Endothelial cell of umbilical vein (primary cell): ENCODE data around the gene POLA1.

Source experiments
- CTCF ChIP-seq, 2 donors: IDR thresholded peaks; 1 replicate in 1 of 2; 2 replicates in 1 of 2; pipeline ENCODE4 v1.5.1; 2011; ENCODE audit warnings: low read length in 2 of 2, mild to moderate bottlenecking in 2 of 2, moderate library complexity in 2 of 2, control low read depth in 1 of 2, inconsistent platforms in 1 of 2, low read depth in 1 of 2; ENCODE audit not compliant: insufficient read depth in 1 of 2; ENCODE audit errors: extremely low read depth in 1 of 2
- EZH2 ChIP-seq: IDR thresholded peaks from 2 replicates; pipeline ENCODE4 v1.6.1; 2012; ENCODE audit warnings: borderline replicate concordance, low read depth, mild to moderate bottlenecking, moderate library complexity, low read length, inconsistent platforms; ENCODE audit not compliant: severe bottlenecking
- MAX ChIP-seq: IDR thresholded peaks from 2 replicates; pipeline ENCODE4 v1.6.1; 2011; ENCODE audit not compliant: insufficient read depth, insufficient read length
- MYC ChIP-seq: IDR thresholded peaks from one replicate; pipeline ENCODE4 v1.6.1; 2011; ENCODE audit warnings: mild to moderate bottlenecking, low read depth, low read length
- POLR2A ChIP-seq: IDR thresholded peaks from 2 replicates; pipeline ENCODE4 v1.6.1; 2012; ENCODE audit warnings: low read depth, mild to moderate bottlenecking, control low read depth, low read length

GRCh38 chrX:24662352-24662751 is 31.4 kb upstream of the POLA1 start:
- TF ChIP-seq MYC = no peak
- TF ChIP-seq EZH2 = no peak
- TF ChIP-seq POLR2A = no peak
- no peak for TF ChIP-seq MAX
- TF ChIP-seq CTCF (IDR thresholded peaks at IDR 0.05; ENCODE audit: extremely low read depth in 1 of 2, insufficient read depth in 1 of 2, low read depth in 1 of 2, low read length in 2 of 2) = no peak
